Smooth muscle cell (in vitro differentiated cells): ENCODE data around the gene HGF. TPM values are rescaled to one million over a fixed set of nuclear protein-coding genes. Genes with fewer than 3 reads are reported as not detected.
"Not testable (repeated sequence)": the region's sequence is repeated elsewhere in the genome, so short reads cannot be mapped to it uniquely, and the experiment has no call there.

Source experiments
- DNase-seq: peaks from one replicate; lab custom pipeline; 2025; ENCODE audit not compliant: unreplicated experiment; lab: John Stamatoyannopoulos, UW
- H2AFZ ChIP-seq: fragments of 200-600 bp; sonication (generic); 2 replicates; pipeline ENCODE4 v1.6.0; 2016; ENCODE audit warnings: antibody characterized with exemption, low read depth, mild to moderate bottlenecking
- H3F3A ChIP-seq: fragments of 200-600 bp; sonication (generic); 2 replicates; pipeline ENCODE4 v1.6.0; 2017; ENCODE audit warnings: antibody characterized with exemption, low read depth
- H3K27ac ChIP-seq: fragments of 200-600 bp; sonication (generic); 2 replicates; pipeline ENCODE4 v1.5.1; 2016; ENCODE audit warnings: low read depth, mild to moderate bottlenecking
- H3K27me3 ChIP-seq: fragments of 200-600 bp; sonication (generic); 2 replicates; pipeline ENCODE4 v1.6.1; 2016; ENCODE audit warnings: low read depth, mild to moderate bottlenecking
- H3K36me3 ChIP-seq: fragments of 200-600 bp; sonication (generic); 2 replicates; pipeline ENCODE4 v1.5.1; 2016; ENCODE audit warnings: low read depth
- H3K4me1 ChIP-seq: fragments of 200-600 bp; sonication (generic); 2 replicates; pipeline ENCODE4 v1.5.1; 2016; ENCODE audit warnings: low read depth
- H3K4me2 ChIP-seq: fragments of 200-600 bp; sonication (generic); 2 replicates; pipeline ENCODE4 v1.6.0; 2016; ENCODE audit warnings: mild to moderate bottlenecking
- H3K4me3 ChIP-seq: fragments of 200-600 bp; sonication (generic); 2 replicates; pipeline ENCODE4 v1.5.1; 2016; ENCODE audit warnings: mild to moderate bottlenecking
- H3K79me2 ChIP-seq: fragments of 200-600 bp; sonication (generic); 2 replicates; pipeline ENCODE4 v1.6.0; 2016; ENCODE audit warnings: low read depth, mild to moderate bottlenecking
- H3K9ac ChIP-seq: fragments of 200-600 bp; sonication (generic); 2 replicates; pipeline ENCODE4 v1.6.0; 2016; ENCODE audit warnings: low read depth
- H3K9me3 ChIP-seq: fragments of 200-600 bp; sonication (generic); replicated peaks from 2 replicates; pipeline ENCODE4 v1.5.1; 2016; ENCODE audit warnings: low read depth
- H4K20me1 ChIP-seq: fragments of 200-600 bp; sonication (generic); 2 replicates; pipeline ENCODE4 v1.6.0; 2016; ENCODE audit warnings: low read depth
- CTCF ChIP-seq: fragments of 200-600 bp; sonication (generic); IDR thresholded peaks from 2 replicates; pipeline ENCODE4 v1.5.1; 2017; ENCODE audit warnings: borderline replicate concordance, mild to moderate bottlenecking, antibody characterized with exemption; ENCODE audit not compliant: insufficient read depth, poor library complexity, severe bottlenecking
- WGBS: methylation state at CpG from one replicate; pipeline ENCODE4 v1.1.7; 2016; ENCODE audit warnings: low lambda C conversion rate; 5-methylcytosine and 5-hydroxymethylcytosine counted together
- polyA plus RNA-seq: library from polyadenylated mRNA; unstranded; fragments of >200 nt; fragmentation: Nextera tagmentation; extraction: Ambion mirVana; gene quantifications from 2 replicates; pipeline ENCODE4 v1.2.1, GENCODE V29; 2016
- total RNA-seq: library from RNA; depleted of rRNA; stranded (reverse); fragments of >200 nt; gene quantifications from 2 replicates; pipeline ENCODE4 v1.2.3, GENCODE V29; 2014

HGF gene
- total and polyA plus RNA-seq, 2 experiments from 2014 or later, result 15.4 to 43.6 TPM

- Histone ChIP-seq H3F3A (no peaks in the 10 kb centered on the region), H3K27ac (no peak overlapping the region), H3K9me3 (no peaks in the 10 kb centered on the region), H4K20me1 (no peaks in the 10 kb centered on the region), H3K4me2 (no peak overlapping the region), H3K36me3 (no peaks in the 10 kb centered on the region), H2AFZ (peak overlapping the region; percentile 24), H3K9ac (no peak overlapping the region), H3K27me3 (no peaks in the 10 kb centered on the region), H3K79me2 (no peaks in the 10 kb centered on the region), H3K4me3 (no peak overlapping the region), H3K4me1 (no peaks in the 10 kb centered on the region)
- WGBS, result 93% methylated on average over 6 of the region's 6 CpGs
- DNase-seq, result no peak
- no peak for TF ChIP-seq CTCF
Measured at GRCh38 chr7:81810476-81811155, 40.8 kb upstream of the HGF start.

- H3K27me3 ChIP-seq, H3F3A ChIP-seq, H3K9me3 ChIP-seq, H3K4me1 ChIP-seq, H3K4me2 ChIP-seq, DNase-seq, H2AFZ ChIP-seq, H3K36me3 ChIP-seq, H4K20me1 ChIP-seq, H3K79me2 ChIP-seq, H3K9ac ChIP-seq, H3K4me3 ChIP-seq, H3K27ac ChIP-seq: not testable (repeated sequence)
Measured at GRCh38 chr7:81808310-81808709, 38.5 kb upstream of the HGF start.

GRCh38 chr7:81803267-81803666 is 33.4 kb upstream of the HGF start:
- Histone ChIP-seq H4K20me1 (no peaks in the 10 kb centered on the region), H3K9me3 (no peaks in the 10 kb centered on the region), H3K4me2 (no peak overlapping the region), H3K4me3 (no peak overlapping the region), H3K4me1 (no peaks in the 10 kb centered on the region), H3F3A (no peaks in the 10 kb centered on the region), H3K27me3 (no peaks in the 10 kb centered on the region), H3K9ac (no peak overlapping the region), H3K36me3 (no peaks in the 10 kb centered on the region), H2AFZ (no peak overlapping the region), H3K79me2 (no peaks in the 10 kb centered on the region), H3K27ac (no peak overlapping the region)
- WGBS, result 78% methylated on average over 5 of the region's 5 CpGs
- DNase-seq, result no peak
- no peak for TF ChIP-seq CTCF

GRCh38 chr7:81802251-81802650 is 32.4 kb upstream of the HGF start:
- H3K4me1 ChIP-seq, result no peaks in the 10 kb centered on the region
- H3K36me3 ChIP-seq, result no peaks in the 10 kb centered on the region
- TF ChIP-seq CTCF, result no peak
- H3K4me3 ChIP-seq, result no peak overlapping the region
- no peaks in the 10 kb centered on the region for H3K9me3 ChIP-seq
- no peaks in the 10 kb centered on the region for H4K20me1 ChIP-seq
- H3K27ac ChIP-seq, result no peak overlapping the region
- H3K9ac ChIP-seq, result no peak overlapping the region
- no peak overlapping the region for H3K4me2 ChIP-seq
- no peaks in the 10 kb centered on the region for H3K79me2 ChIP-seq
- H3F3A ChIP-seq, result no peaks in the 10 kb centered on the region
- no peak overlapping the region for H2AFZ ChIP-seq
- WGBS, result 0% methylated on average over 1 of the region's 1 CpG
- DNase-seq, result no peak
- H3K27me3 ChIP-seq, result no peaks in the 10 kb centered on the region
